C4-2B (cell line): ENCODE results near the gene PRM3.
"Not testable (repeated sequence)": the region's sequence is repeated elsewhere in the genome, so short reads cannot be mapped to it uniquely, and the experiment has no call there.

ENCODE experiments used
- H3K27ac ChIP-seq: fragments of 450-650 bp; 2 replicates; pipeline ENCODE4 v1.5.1; 2017
- ZFX ChIP-seq: fragments of 450-650 bp; IDR thresholded peaks from 2 replicates; pipeline ENCODE4 v1.6.1; 2017
- TF ChIP-seq, protein P1 (sequence below): fragments of 450-650 bp; conservative IDR thresholded peaks from 2 replicates; pipeline ENCODE4 v1.5.1; 2017; ENCODE audit warnings: mild to moderate bottlenecking

Gene PRM3

DNA sequence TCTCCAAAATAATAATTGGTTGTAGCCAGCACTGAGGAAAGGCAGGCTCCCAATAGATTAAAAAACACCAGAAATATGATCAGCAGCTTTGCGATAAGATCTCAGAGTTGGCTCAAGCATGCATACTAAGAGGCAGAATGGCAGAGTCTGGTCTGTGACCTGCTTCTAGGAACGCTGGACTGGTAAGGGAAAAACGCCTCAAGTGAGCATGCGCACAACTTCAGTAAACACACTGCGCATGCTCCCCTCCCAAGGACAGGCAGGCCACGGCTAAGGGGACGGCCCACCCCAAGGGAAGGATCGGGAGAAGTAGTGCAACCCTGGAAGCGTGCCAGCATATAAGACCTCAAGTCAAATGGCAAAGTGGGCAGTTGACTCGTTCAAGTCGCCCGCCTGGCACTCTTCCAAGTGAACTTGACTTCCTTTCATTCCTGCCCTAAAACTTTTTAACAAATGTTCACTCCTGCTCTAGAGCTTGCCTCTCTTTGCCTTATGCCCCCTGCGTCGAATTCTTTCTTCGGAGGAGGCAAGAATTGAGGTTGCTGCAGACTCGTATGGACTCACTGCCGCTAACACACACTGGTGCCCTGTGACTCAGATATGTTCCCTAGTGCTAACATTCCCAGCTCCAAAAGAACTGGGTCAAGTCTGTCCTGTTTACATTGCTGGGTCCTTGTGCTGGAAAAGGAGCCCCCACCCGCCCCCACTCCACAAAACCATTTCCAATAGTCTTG is 30.1 kb upstream of the PRM3 start:
- H3K27ac ChIP-seq: peak overlapping the region; percentile 31
- TF ChIP-seq, protein P1, sequence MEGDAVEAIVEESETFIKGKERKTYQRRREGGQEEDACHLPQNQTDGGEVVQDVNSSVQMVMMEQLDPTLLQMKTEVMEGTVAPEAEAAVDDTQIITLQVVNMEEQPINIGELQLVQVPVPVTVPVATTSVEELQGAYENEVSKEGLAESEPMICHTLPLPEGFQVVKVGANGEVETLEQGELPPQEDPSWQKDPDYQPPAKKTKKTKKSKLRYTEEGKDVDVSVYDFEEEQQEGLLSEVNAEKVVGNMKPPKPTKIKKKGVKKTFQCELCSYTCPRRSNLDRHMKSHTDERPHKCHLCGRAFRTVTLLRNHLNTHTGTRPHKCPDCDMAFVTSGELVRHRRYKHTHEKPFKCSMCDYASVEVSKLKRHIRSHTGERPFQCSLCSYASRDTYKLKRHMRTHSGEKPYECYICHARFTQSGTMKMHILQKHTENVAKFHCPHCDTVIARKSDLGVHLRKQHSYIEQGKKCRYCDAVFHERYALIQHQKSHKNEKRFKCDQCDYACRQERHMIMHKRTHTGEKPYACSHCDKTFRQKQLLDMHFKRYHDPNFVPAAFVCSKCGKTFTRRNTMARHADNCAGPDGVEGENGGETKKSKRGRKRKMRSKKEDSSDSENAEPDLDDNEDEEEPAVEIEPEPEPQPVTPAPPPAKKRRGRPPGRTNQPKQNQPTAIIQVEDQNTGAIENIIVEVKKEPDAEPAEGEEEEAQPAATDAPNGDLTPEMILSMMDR: no peak
- no peak for TF ChIP-seq ZFX

DNA sequence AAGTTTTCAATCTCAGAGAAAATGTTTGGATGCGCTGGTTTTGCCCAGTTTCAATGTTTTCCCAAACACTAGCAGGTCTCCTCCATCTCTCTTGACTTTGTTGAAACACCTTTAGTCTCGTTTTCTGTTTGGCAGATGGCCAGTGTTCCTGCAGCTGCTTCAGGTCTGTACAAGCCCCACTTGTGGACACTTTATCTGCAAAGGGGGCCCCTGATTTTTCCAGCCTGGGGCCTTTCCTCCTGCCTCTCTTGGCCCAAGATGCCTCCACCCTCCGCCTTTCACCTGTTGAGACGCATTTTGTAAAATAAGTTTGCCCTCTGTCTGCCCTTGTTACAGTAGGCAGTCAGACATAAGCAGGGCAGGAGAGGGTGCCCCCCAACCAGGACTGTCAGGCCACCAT is 29.5 kb upstream of the PRM3 start:
- TF ChIP-seq ZFX: no peak
- TF ChIP-seq, protein P1: no peak
- peak overlapping the region; percentile 31 for H3K27ac ChIP-seq

DNA sequence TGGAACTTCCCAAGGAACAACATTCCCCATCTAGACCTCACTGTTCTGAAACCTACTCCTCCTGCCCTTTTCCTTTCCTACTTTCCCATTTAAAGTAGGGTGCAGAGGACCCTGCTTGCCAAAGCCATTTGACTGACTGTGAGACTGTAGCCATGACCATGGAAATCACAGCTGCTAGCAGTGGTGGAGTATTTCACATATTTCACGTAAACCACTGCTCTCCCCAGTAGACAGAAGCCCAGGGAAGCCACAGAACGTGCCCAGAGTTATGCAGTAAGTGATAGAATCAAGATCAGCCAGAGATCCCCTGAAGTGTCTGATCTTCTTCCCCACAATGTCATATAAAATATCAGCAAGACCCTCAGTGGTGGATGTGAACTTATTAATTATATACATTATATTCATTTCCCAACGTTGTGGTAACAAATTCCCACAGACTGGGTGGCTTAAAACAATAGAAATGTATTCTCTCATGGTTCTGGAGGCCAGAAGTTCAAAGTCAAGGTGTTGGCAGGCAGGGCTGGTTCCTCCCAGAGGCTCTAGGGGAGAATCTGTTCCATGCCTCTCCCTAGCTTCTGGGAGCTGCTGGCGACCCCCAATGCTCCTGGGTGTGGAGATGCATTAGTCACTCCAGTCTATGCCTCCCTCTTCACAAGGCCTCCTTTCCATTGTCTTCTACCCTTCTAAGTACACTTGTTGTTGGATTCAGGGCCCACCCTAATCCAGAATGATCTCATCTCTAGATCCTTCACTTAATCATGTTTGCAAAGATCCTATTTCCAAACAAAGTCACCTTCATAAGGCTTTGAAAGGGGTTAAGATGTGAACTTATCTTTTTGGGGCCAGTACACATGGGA is 28.4 kb upstream of the PRM3 start:
- TF ChIP-seq ZFX: no peak
- TF ChIP-seq, protein P1: no peak
- H3K27ac ChIP-seq: no peak overlapping the region

DNA sequence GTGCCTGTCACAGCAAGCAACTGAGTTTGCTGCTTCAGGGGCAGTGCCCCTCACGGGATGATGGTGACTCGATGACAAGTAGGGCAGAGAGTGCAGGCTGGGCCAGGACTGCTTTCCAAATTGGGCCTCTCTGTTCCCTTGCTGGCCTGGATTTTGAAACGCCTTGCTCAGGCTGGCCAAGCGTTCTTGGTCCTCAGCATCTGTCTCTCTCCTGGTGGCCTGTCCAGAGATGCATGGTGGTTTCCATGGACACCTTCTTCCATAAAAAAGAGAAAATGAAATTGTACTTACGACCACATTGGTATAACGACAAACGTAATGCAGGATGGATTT is 27.1 kb upstream of the PRM3 start:
- H3K27ac ChIP-seq: no peak overlapping the region
- TF ChIP-seq, protein P1: no peak
- TF ChIP-seq ZFX: no peak

DNA sequence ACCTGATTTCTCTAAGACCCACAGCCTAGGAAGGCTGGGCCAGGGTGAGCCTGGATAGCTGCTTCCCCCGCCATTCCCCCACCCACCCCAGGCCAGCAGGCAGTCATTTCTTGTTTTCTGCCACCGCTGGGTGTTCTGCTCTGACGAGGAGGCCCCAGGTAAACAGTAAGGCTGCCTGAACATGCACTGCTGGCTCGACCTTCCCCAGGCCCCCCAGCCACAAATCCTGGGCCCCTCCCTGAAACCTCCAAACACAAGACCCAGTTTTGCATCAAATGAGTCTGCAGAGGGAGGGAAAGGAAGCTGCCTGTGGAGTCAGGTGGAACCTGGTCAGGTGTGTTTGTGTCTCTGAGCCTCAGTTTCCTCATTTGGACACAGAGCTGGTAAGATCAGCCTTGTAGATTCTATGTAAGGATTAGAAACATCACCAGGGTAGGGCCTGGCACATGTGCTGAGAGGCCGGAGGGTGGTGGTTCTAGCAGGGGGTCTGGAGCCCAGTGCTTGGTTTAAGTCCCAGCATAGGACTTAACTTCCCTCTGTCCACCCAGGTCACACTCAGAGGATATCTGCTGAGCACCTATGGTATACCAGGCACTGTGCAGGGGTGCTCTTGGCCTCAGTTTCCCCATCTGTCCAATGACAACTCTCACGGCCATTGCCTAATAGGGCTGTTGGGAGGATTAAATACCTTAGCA is 26.6 kb upstream of the PRM3 start:
- TF ChIP-seq, protein P1: no peak
- no peak for TF ChIP-seq ZFX
- no peak overlapping the region for H3K27ac ChIP-seq

DNA sequence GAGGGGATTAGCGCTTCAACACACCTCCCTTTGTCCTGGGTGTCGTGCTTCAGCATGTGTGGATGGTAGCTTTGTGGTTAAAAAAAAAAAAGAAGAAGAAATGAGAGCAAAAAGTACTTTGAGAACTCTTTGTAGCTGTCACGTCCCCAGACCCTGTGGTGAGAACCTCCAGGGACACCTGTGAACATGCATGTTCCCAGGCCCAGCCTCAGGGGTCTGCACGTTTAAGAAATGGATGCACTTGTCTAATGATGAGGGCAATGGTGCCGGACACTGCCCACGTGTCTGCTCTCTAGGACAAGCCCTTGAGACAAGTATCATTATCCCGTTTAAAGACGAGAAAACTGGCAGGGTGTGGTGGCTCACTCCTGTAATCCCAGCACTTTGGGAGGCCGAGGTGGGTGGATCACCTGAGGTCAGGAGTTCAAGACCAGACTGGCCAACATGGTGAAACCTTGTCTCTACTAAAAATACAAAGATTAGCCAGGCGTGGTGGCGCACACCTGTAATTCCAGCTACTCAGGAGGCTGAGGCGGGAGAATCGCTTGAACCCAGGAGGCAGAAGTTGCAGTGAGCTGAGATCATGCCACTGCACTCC is 25.6 kb upstream of the PRM3 start:
- not testable (repeated sequence) for H3K27ac ChIP-seq

DNA sequence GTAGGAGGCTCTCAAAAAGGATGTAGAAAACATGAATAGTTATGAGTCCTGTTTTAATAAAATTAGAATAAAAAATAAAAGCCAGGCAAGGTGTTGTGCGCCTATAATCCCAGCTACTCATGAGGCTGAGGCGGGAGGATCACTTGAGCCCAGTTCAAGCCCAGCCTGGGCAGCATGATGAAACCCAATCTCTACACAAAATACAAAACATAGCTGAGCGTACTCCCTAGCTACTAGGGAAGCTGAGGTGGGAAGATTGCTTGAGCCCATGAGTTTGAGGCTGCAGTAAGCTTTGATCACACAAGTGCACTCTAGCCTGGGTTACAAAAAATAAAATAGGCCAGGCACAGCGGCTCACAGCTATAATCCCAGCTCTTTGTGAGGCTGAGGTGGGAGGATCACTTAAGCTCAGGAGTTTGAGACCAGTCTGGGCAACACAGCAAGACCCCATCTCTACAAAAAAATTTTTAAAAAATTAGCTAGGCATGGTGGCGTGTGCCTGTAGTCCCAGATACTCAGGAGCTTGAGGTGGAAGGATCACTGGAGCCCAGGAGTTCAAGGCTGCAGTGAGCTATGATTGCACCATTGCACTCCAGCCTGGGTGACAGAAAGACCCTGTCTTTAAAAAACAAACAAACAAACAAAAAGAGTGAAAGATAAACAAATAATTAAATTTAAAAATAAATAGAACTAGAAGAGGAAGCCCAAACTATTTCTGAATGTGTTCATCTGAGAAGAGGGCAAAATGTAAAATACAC is 24.9 kb upstream of the PRM3 start:
- no peak for TF ChIP-seq ZFX
- TF ChIP-seq, protein P1: no peak
- H3K27ac ChIP-seq: no peak overlapping the region
